Non-pigmented ciliary epithelial cell (primary cell): ENCODE measurements around the gene CXorf49.
"Not testable (repeated sequence)": the region's sequence is repeated elsewhere in the genome, so short reads cannot be mapped to it uniquely, and the experiment has no call there.

Source experiments
- DNase-seq: peaks from one replicate; pipeline ENCODE4 v3.0.0-alpha.2; 2010; ENCODE audit warnings: low read depth

The CXorf49 gene

GRCh38 chrX:71671938-71672337 is 46.1 kb downstream of the CXorf49 start:
- DNase-seq: no peak

GRCh38 chrX:71671043-71671780 is 46.9 kb downstream of the CXorf49 start:
- no peak for DNase-seq

- DNase-seq: not testable (repeated sequence)
Observed at GRCh38 chrX:71669947-71670346, 48.1 kb downstream of the CXorf49 start.

- DNase-seq: no peak
Observed at GRCh38 chrX:71669492-71669891, 48.6 kb downstream of the CXorf49 start.

GRCh38 chrX:71668248-71668595 is 49.9 kb downstream of the CXorf49 start:
- no peak for DNase-seq

GRCh38 chrX:71667328-71668247 is 50.5 kb downstream of the CXorf49 start, which contains the start of gene LOC101059915:
TSS of gene LOC101059915 (plus strand) at chrX:71667546.
- no peak for DNase-seq

GRCh38 chrX:71666240-71667223 is 51.6 kb downstream of the CXorf49 start:
- no peak for DNase-seq

- DNase-seq: no peak
Observed at GRCh38 chrX:71665747-71666146, 52.3 kb downstream of the CXorf49 start.

- no peak for DNase-seq
Observed at GRCh38 chrX:71664889-71665491, 53.1 kb downstream of the CXorf49 start.
